NCI-H1048 (cell line): ENCODE data around the gene DDX54.
A peak's percentile ranks its signal among the peaks of the same experiment; 100 is the strongest.

Experiments used
- DNase-seq: peaks from one replicate; lab custom pipeline; 2025; lab: John Stamatoyannopoulos, UW

Gene DDX54

DNA sequence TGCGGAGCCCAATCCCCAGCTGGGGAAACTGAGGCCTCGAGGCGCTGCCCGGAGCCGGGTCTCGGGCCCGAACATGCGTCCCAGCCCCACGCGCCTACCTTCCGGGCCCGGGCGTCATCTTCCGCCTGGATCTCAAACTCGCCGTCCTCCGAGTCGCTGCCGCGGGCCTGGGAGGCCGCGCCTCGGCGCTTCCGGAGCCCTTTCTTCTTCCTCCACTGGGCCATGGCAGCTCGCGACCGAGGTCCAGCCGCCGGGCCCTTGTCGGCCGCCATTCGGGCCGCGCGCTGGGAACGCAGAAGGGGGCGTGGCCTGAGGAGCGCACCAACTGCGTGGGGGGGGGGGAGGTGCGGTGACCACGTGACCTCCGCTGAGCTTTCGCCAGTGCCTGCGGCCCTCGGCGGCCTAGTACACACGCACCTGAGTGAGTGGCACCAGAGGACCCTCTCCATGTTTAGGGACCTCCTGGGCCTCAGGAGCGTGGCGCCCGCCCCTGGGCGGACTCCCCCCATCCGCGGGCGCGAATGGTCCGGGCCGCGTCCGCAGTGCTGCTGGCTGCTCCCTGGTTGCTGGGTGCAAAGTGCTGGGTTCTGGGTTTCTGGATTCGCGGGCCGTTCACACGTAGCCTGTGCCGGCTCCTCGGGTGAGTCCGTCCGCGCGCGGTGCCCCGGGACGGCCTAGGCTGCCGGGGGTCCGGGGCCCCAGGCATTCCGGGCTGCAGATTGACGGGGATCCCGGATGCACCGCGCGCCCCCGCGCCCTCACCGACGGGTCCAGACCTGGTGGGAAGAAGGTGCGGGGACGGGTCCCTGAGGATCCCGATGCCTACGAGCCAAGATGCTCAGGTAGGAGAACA is at the start of gene DDX54, which contains the start of gene RITA1:
Gene DDX54 (minus strand): TSS at position 299 of the 853 bp plus-strand sequence. CDS start 27 bp downstream, at position 272.
Gene RITA1 (plus strand): TSS at position 542 of the 853 bp plus-strand sequence. CDS start 1,026 bp downstream, outside the sequence.
- peak; percentile 34 for DNase-seq

- DNase-seq: no peak
These were observed 49.2 kb upstream of the DDX54 start for GRCh38 chr12:113234483-113234882.

- DNase-seq: no peak
These were observed 48.7 kb upstream of the DDX54 start for GRCh38 chr12:113233967-113234366.

- DNase-seq: no peak
These were observed 47.7 kb upstream of the DDX54 start for GRCh38 chr12:113232840-113233585.

- no peak for DNase-seq
These were observed 47.0 kb upstream of the DDX54 start for GRCh38 chr12:113232089-113232839.

DNA sequence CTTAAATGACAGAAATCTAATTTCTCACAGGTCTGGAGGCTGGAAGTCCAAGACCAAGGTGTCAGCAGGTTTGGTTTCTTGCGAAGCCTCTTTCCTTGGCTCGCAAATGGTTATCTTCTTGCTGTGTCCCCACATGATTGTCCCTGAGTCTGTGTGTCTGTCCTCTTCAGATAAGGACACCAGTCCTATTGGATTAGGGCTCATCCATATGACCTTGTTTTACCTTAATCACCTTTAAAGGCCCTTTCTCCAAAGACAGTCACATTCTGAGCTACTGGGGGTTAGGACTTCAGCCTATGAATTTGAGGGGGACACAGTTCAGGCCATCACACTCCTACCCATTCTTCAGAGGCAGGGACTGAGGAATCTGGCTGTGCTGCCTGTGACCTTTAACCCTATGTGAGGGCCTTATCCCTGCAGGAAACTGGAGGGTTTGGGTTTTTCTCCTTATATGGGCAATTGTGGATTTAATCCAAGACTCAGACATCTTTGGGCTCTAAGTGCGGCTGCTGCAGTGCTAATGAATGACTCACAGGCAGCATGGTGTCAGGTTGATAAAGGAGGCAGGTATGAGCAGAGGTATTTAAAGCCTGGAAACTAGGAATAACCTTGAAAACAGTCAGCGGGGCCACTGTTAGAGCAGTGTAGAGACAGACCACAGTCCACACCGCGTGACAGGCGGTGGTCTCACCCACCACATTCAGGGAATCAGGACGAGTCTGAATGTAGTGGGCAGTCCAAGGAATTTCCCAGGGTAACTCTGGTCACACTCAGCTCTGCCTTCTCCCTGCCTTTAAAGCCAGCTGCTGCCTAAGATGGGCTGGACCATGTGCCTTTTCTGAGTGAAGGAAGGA is 46.2 kb upstream of the DDX54 start:
- no peak for DNase-seq

GRCh38 chr12:113230315-113231234 is 45.3 kb upstream of the DDX54 start:
- no peak for DNase-seq

DNA sequence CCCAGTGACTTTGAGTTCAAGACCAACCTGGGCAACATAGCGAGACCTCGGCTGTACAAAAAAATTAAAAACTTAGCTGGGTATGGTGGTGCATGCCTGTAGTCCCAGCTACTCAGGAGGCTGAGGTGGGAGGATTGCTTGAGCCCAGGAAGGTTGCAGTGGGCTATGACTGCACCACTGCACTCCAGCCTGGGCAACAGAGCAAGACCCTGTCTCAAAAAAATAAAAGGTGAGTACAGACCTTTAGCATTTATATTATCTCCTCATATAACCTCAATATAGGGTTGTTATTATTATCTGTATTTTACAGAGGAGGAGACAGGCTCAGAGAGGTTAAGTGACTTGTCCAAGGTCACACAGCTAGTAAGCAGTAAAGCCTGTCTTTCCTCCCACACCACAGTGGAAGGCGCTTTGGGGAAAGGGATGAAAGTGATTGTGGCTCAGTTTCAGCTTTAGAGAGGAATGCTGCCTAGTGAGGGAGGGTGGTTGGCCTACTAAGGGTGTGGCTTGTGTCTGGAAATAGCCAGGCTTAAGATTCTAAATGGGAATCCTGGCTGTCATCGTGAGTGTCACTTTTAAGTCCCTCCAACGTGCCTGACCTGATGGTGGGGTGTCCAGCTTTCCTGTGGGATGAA is 43.2 kb upstream of the DDX54 start:
- no peak for DNase-seq

- DNase-seq: no peak
These were observed 42.6 kb upstream of the DDX54 start for GRCh38 chr12:113227686-113228391.

GRCh38 chr12:113226696-113227568 is 41.7 kb upstream of the DDX54 start:
- no peak for DNase-seq

GRCh38 chr12:113224955-113225354 is 39.7 kb upstream of the DDX54 start:
- DNase-seq: no peak

DNA sequence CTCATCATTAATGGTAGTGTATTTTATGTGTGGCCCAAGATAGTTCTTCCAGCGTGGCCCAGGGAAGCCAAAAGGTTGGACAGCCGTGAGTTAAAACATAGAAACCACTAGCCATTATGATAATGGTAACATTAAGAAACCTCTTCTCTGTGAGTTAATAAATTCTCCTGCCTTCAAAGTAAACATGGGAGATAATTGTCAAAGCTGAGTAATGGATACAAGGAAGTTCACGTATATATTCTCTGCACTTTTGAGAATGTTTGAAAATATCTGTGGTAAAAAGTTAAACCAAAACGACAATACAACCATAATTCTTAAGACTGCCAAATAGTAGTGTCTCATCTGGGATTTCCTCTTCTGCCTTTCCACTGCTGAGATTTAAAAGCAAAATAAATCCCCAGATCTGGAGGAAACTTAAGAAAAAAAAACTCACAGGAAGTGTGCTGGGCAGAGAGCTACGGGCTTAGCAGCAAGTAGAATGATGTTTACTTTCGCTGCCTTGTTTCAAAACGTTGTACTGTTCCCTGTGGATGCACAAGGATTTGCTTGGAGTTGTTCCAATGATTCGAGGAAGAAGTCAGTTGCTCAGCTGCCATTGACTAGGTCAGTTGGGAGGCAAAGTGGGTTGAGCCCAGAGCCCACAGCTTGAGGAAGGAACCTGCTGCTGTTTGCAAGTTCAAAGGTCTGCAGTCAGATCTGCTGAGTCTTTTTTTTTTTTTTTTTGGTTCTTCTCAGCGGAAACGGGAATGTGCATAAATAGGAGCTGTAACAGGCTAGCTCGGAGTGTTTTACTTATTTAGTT is 37.7 kb upstream of the DDX54 start:
- no peak for DNase-seq

DNA sequence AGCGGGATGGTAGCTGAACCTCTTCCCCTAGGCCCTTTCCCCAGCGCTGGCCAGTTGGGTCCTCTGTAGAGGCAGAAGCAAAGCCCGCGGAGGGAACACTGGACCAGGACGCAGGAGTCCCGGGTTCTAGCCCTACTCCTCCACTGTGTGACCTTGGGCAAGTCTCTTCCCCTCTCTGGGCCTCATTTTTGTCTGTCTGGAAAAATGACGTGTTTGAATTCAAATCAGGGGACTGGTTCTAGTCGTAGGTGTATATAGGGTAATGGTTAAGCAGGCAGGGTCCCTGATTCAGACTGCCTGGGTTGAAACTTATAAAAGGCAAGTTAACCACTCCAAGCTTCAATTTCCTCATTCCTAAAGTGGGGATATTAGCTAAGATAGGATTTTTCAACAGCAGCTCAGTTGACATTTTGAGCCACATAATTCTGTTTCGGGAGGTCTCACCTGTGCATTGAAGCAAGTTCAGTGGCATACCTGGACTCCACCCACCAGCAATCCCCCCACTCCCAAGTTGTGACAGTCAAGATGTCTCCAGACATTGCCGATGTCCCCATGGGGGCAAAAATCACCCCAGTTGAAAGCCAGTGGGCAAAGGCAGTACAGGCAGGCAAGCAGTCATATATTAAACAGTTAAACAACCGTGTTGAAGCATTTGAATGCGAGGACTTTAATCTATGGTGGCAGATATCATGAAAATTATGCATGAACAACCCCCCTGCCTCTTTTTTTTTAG is 36.9 kb upstream of the DDX54 start:
- no peak for DNase-seq

GRCh38 chr12:113221181-113221996 is 36.1 kb upstream of the DDX54 start, which contains the start of gene TPCN1:
Gene TPCN1 (plus strand): TSS chr12:113221464. CDS start chr12:113226853, 5,389 bp downstream.
- peak; percentile 99 for DNase-seq

GRCh38 chr12:113220593-113221180 is 35.4 kb upstream of the DDX54 start:
- no peak for DNase-seq
